MCF 10A (cell line): ENCODE results near the gene BNIP3. TPM values are rescaled to one million over a fixed set of nuclear protein-coding genes. Genes with fewer than 3 reads are reported as not detected.

Experiments used
- BruUV-seq: library from RNA; stranded (reverse); fragments of 400-500 nt; replicated peaks from 2 replicates; lab custom pipeline; 2021; lab: Mats Ljungman, UMichigan
- CTCF ChIA-PET: fragments of 300-600 bp; sonication (Branson Sonifier 250); formaldehyde crosslinking; extraction: SDS; loops from one replicate; lab custom pipeline; 2021; ENCODE audit warnings: antibody characterized with exemption, inconsistent platforms; lab: Yijun Ruan, JAX
- POLR2A ChIA-PET: fragments of 300-600, 350-650 bp; sonication (Branson Sonifier 250); formaldehyde crosslinking; extraction: SDS; loops from one replicate; lab custom pipeline; 2020; ENCODE audit warnings: antibody characterized with exemption, inconsistent platforms; lab: Yijun Ruan, JAX
- DNase-seq: peaks from one replicate; pipeline ENCODE4 v3.0.0-alpha.2; 2018; ENCODE audit not compliant: unreplicated experiment
- H3K27ac Mint-ChIP-seq: one replicate; pipeline ENCODE4 v1.8.0; 2022; ENCODE audit warnings: mild to moderate bottlenecking, low read depth, mixed read lengths; ENCODE audit not compliant: unreplicated experiment
- H3K27me3 Mint-ChIP-seq: one replicate; pipeline ENCODE4 v1.8.0; 2022; ENCODE audit warnings: mixed read lengths; ENCODE audit not compliant: insufficient read depth, unreplicated experiment
- H3K36me3 Mint-ChIP-seq: one replicate; pipeline ENCODE4 v1.8.0; 2022; ENCODE audit warnings: mild to moderate bottlenecking, moderate library complexity, mixed read lengths; ENCODE audit not compliant: insufficient read depth, unreplicated experiment
- H3K4me1 Mint-ChIP-seq: one replicate; pipeline ENCODE4 v1.8.0; 2022; ENCODE audit warnings: mixed read lengths; ENCODE audit not compliant: insufficient read depth, unreplicated experiment
- H3K4me3 Mint-ChIP-seq: one replicate; pipeline ENCODE4 v1.8.0; 2022; ENCODE audit warnings: mild to moderate bottlenecking, moderate library complexity, mixed read lengths; ENCODE audit not compliant: unreplicated experiment
- H3K9me3 Mint-ChIP-seq: one replicate; pipeline ENCODE4 v1.8.0; 2022; ENCODE audit warnings: mixed read lengths; ENCODE audit not compliant: unreplicated experiment
- CTCF ChIP-seq: fragments of 200-600 bp; IDR thresholded peaks from one replicate; pipeline ENCODE4 v1.8.0; 2022; ENCODE audit warnings: antibody characterized with exemption, mild to moderate bottlenecking; ENCODE audit not compliant: unreplicated experiment
- intact Hi-C: fragments of 100-400 bp; cut with micrococcal nuclease; formaldehyde crosslinking; loops from 2 replicates; pipeline ENCODE4 v1.14.1; 2022
- total RNA-seq: library from RNA; stranded (reverse); gene quantifications from 2 replicates; pipeline ENCODE4 v1.2.3, GENCODE V29; 2022

BNIP3 gene
- total RNA-seq, 1 experiment from 2014 or later: 47.0 TPM

DNA sequence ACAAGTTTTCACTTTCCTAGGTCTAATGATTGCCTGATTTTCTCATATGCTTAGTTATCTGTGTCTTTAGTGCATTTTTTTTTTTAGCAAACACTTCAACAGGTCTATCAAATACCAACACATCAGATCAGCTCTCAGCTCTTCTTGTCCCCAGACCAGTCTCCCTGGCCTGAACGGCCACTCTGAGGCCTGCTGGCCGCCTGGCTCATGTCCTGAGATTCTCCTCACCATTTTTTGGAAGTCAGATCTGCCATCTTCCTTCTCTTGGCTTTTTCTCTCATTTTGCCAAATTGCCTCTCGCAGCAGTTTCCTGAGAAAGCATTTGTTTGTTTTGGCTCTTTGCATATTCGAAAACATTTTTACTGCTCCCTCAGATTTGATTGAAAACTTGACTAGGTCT lies 51.6 kb downstream of the BNIP3 start:
- no peak for DNase-seq
- H3K9me3 Mint-ChIP-seq: no peaks in the 10 kb centered on the region
- H3K27me3 Mint-ChIP-seq: no peaks in the 10 kb centered on the region
- CTCF ChIA-PET: no interaction called here
- TF ChIP-seq CTCF: no peak
- H3K27ac Mint-ChIP-seq: peak overlapping the region; percentile 78
- peaks cover 24% of the 10 kb centered on the region for H3K36me3 Mint-ChIP-seq
- intact Hi-C loops: no loop called here
- POLR2A ChIA-PET: no interaction called here
- peaks cover 19% of the 10 kb centered on the region for H3K4me1 Mint-ChIP-seq
- no peak overlapping the region for H3K4me3 Mint-ChIP-seq
- BruUV-seq: no TSS peak

- Mint-ChIP-seq H3K4me3 (no peak overlapping the region), H3K27me3 (no peaks in the 10 kb centered on the region), H3K36me3 (peaks cover 16% of the 10 kb centered on the region), H3K4me1 (peaks cover 19% of the 10 kb centered on the region), H3K27ac (peak overlapping the region; percentile 78), H3K9me3 (no peaks in the 10 kb centered on the region)
- POLR2A ChIA-PET: no interaction called here
- CTCF ChIA-PET: interaction anchor here (0.6 kb wide), 1 partner anchor 23 kb away, joined by 5 read pairs; no protein-coding TSS in a partner anchor
- BruUV-seq: no TSS peak
- no peak for TF ChIP-seq CTCF
- intact Hi-C loops: no loop called here
- DNase-seq: no peak
Observed at GRCh38 chr10:131929122-131929845, 52.4 kb downstream of the BNIP3 start.

- BruUV-seq: no TSS peak
- no peak overlapping the region for H3K4me3 Mint-ChIP-seq
- H3K4me1 Mint-ChIP-seq: peaks cover 19% of the 10 kb centered on the region
- ChIA-PET POLR2A (no interaction called here), CTCF (interaction anchor here (0.6 kb wide), 2 partner anchors 14 to 1738 kb away, joined by 3 read pairs; no protein-coding TSS in a partner anchor)
- no peak for TF ChIP-seq CTCF
- peak; percentile 17 for DNase-seq
- intact Hi-C loops: no loop called here
- H3K27ac Mint-ChIP-seq: peak overlapping the region; percentile 64
- H3K9me3 Mint-ChIP-seq: no peaks in the 10 kb centered on the region
- H3K36me3 Mint-ChIP-seq: peaks cover 10% of the 10 kb centered on the region
- H3K27me3 Mint-ChIP-seq: no peaks in the 10 kb centered on the region
Observed at GRCh38 chr10:131928248-131929095, 53.3 kb downstream of the BNIP3 start.
